OCI-LY1 (cell line): Measurements from ENCODE around the gene EIF6.

Experiments used
- EZH2 ChIP-seq: fragments of 200-600 bp; sonication (generic), shearing (Covaris generic); IDR thresholded peaks from 2 replicates; pipeline ENCODE4 v1.8.0; 2017; ENCODE audit warnings: borderline replicate concordance, mixed run types, mild to moderate bottlenecking, antibody characterized with exemption, low read length, moderate library complexity, mixed read lengths
- TF ChIP-seq, protein P1 (sequence below): fragments of 200-600 bp; sonication (generic), shearing (Covaris generic); IDR thresholded peaks from 2 replicates; pipeline ENCODE4 v1.5.1; 2017; ENCODE audit warnings: mild to moderate bottlenecking, antibody characterized with exemption, low read length, moderate library complexity, mixed read lengths

DNA sequence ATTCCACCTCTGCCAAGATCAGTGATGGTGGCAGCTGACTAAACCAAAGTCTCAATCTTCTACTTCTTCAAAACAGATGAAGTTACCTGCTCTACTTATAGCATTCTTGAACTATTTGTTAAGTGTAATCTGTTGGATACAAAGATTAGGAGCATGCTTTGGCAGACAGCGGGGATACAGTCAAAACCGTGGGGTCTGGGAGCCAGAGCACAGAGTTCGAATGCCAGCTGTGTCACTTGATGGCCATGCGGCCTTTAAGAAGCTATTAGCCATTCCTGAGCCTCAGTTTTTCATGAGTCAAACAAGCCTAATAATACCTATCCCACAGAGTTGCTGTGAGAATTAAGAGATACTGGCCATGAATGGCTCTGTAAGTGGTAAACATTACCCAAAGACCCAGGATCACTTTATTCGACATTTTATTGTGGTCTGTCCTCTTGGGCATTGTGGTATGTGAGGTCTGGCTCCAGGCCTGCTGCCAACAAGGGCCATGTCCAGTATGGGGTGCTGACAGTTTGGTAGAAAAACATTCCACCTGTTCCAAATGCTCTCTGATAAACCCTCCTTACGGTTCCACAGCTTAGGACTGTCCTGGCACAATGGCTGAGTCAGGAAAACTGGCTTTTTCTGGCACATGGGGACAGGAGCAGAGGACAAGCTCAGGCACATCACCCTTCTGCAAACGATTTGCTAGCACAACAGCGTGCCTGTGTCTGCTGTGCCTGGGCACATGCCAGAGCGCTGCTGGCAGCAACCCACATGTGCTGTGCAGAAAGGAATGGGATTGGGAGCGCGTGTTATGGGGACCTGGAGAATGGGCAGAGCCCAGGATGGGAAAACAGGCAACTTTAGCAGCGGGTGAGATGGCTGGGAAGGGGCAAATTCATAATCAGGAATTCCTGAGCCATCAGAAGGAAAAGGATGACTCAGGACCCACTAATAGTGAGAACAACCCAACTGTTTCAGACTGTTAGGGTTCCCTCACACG lies 23.4 kb upstream of the EIF6 start:
- TF ChIP-seq, protein P1, sequence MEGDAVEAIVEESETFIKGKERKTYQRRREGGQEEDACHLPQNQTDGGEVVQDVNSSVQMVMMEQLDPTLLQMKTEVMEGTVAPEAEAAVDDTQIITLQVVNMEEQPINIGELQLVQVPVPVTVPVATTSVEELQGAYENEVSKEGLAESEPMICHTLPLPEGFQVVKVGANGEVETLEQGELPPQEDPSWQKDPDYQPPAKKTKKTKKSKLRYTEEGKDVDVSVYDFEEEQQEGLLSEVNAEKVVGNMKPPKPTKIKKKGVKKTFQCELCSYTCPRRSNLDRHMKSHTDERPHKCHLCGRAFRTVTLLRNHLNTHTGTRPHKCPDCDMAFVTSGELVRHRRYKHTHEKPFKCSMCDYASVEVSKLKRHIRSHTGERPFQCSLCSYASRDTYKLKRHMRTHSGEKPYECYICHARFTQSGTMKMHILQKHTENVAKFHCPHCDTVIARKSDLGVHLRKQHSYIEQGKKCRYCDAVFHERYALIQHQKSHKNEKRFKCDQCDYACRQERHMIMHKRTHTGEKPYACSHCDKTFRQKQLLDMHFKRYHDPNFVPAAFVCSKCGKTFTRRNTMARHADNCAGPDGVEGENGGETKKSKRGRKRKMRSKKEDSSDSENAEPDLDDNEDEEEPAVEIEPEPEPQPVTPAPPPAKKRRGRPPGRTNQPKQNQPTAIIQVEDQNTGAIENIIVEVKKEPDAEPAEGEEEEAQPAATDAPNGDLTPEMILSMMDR = no peak
- no peak for TF ChIP-seq EZH2
